ENCODE measurements around the gene VIPAS39.

VIPAS39 gene

DNA sequence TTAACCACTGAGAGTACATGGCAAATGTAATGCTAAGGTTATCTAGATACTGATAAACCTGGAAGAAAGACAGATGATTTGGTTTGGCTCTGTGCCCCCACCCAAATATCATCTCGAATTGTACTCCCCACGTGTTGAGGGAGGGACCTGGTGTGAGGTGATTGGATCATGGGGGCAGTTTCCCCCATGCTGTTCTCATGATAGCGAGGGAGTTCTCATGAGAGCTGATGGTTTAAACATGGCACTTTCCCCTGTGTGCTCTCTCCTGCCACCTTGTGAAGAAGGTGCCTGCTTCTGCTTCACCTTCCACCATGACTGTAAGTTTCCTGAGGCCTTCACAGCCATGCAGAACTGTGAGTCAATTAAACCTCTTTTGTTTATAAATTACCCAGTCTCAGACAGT, 48.3 kb downstream of the VIPAS39 start:
- no peak overlapping the region for H3K4me3 ChIP-seq (ENCODE audit: low read depth, low read length)
- TF ChIP-seq, protein P1, sequence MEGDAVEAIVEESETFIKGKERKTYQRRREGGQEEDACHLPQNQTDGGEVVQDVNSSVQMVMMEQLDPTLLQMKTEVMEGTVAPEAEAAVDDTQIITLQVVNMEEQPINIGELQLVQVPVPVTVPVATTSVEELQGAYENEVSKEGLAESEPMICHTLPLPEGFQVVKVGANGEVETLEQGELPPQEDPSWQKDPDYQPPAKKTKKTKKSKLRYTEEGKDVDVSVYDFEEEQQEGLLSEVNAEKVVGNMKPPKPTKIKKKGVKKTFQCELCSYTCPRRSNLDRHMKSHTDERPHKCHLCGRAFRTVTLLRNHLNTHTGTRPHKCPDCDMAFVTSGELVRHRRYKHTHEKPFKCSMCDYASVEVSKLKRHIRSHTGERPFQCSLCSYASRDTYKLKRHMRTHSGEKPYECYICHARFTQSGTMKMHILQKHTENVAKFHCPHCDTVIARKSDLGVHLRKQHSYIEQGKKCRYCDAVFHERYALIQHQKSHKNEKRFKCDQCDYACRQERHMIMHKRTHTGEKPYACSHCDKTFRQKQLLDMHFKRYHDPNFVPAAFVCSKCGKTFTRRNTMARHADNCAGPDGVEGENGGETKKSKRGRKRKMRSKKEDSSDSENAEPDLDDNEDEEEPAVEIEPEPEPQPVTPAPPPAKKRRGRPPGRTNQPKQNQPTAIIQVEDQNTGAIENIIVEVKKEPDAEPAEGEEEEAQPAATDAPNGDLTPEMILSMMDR (IDR thresholded peaks at IDR 0.05; ENCODE audit: insufficient read depth, low read depth, low read length, missing control alignments): peak; percentile 39
- peak; percentile 51 for DNase-seq (ENCODE audit: low read depth)

- no peak for DNase-seq (ENCODE audit: low read depth)
- H3K4me3 ChIP-seq (ENCODE audit: low read depth, low read length): no peak overlapping the region
Observed at GRCh38 chr14:77407158-77407557, 50.2 kb downstream of the VIPAS39 start.

GRCh38 chr14:77406718-77407117, 50.7 kb downstream of the VIPAS39 start:
- no peak for DNase-seq (ENCODE audit: low read depth)
- no peak overlapping the region for H3K4me3 ChIP-seq (ENCODE audit: low read depth, low read length)
- TF ChIP-seq, protein P1 (IDR thresholded peaks at IDR 0.05; ENCODE audit: insufficient read depth, low read depth, low read length, missing control alignments): no peak

More at GRCh38 chr14:77407158-77407557, 50.2 kb downstream of the VIPAS39 start:
- TF ChIP-seq, protein P1 (IDR thresholded peaks at IDR 0.05; ENCODE audit: insufficient read depth, low read depth, low read length, missing control alignments): no peak

DNA sequence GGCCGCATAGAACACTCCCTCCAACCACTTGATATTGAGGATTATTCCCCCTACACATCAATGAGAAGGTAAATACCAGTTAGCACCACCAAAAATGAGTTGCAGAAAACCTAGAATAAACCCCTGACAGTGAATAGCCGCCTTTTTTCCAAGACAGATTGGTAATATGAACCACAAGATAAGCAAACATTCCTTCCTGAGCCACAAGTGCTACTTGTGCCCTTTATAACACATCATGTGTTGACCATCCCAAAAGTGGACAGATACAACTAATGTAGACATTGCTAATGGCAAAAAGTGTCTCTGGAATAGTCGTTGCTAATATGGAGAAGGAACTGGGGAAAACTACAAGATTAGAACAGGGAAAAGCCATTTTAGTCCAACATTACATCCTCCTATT, 51.3 kb downstream of the VIPAS39 start:
- no peak overlapping the region for H3K4me3 ChIP-seq (ENCODE audit: low read depth, low read length)
- no peak for DNase-seq (ENCODE audit: low read depth)
- TF ChIP-seq, protein P1 (IDR thresholded peaks at IDR 0.05; ENCODE audit: insufficient read depth, low read depth, low read length, missing control alignments): no peak

GRCh38 chr14:77403768-77404167, 53.6 kb downstream of the VIPAS39 start:
- no peak for DNase-seq (ENCODE audit: low read depth)
- TF ChIP-seq, protein P1 (IDR thresholded peaks at IDR 0.05; ENCODE audit: insufficient read depth, low read depth, low read length, missing control alignments): no peak
- no peak overlapping the region for H3K4me3 ChIP-seq (ENCODE audit: low read depth, low read length)

- H3K4me3 ChIP-seq (ENCODE audit: low read depth, low read length): no peak overlapping the region
- TF ChIP-seq, protein P1 (IDR thresholded peaks at IDR 0.05; ENCODE audit: insufficient read depth, low read depth, low read length, missing control alignments): no peak
- no peak for DNase-seq (ENCODE audit: low read depth)
Observed at GRCh38 chr14:77400216-77400615, 57.2 kb downstream of the VIPAS39 start.

DNA sequence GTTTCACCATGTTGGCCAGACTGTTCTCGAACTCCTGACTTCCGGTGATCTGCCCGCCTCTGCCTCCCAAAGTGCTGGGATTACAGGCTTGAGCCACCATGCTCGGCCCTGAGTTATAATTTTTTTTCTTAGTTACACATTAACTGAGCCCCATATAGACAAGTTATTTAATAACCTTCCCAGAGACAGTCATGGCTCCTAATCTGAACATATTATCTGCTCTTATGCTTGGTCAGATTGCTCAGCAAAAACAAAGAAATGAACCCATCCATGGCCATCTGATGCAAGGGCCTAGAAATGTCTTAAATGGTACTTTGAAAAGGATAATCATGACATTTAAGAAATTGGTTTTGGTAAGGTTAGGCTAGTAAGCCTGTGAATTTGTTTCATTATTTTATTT, 67.2 kb downstream of the VIPAS39 start:
- no peak overlapping the region for H3K4me3 ChIP-seq (ENCODE audit: low read depth, low read length)
- no peak for DNase-seq (ENCODE audit: low read depth)
- TF ChIP-seq, protein P1 (IDR thresholded peaks at IDR 0.05; ENCODE audit: insufficient read depth, low read depth, low read length, missing control alignments): no peak

Measured in GM12865 (cell line).